ENCODE results near the gene G6PC3.
A peak's percentile ranks its signal among the peaks of the same experiment; 100 is the strongest.
"Not testable (repeated sequence)": the region's sequence is repeated elsewhere in the genome, so short reads cannot be mapped to it uniquely, and the experiment has no call there.

G6PC3 gene

GRCh38 chr17:44092051-44092450 lies 21.5 kb downstream of the G6PC3 start:
- Mint-ChIP-seq H3K4me3 (no peak overlapping the region), H3K9me3 (no peaks in the 10 kb centered on the region), H3K4me1 (peaks cover 11% of the 10 kb centered on the region), H3K27me3 (no peaks in the 10 kb centered on the region), H3K36me3 (ENCODE audit: insufficient read depth) (peaks cover 19% of the 10 kb centered on the region), H3K27ac (ENCODE audit: low read depth) (peak overlapping the region; percentile 47)
- DNase-seq (ENCODE audit: low spot score in 2 of 2) = no peak
- ATAC-seq (replicated peaks; ENCODE audit: extremely low read depth, poor library complexity, severe bottlenecking) = no peak

GRCh38 chr17:44093231-44093900 lies 22.8 kb downstream of the G6PC3 start:
- H3K27me3 Mint-ChIP-seq = no peaks in the 10 kb centered on the region
- H3K27ac Mint-ChIP-seq (ENCODE audit: low read depth) = no peak overlapping the region
- peaks cover 14% of the 10 kb centered on the region for H3K36me3 Mint-ChIP-seq (ENCODE audit: insufficient read depth)
- ATAC-seq (replicated peaks; ENCODE audit: extremely low read depth, poor library complexity, severe bottlenecking) = no peak
- DNase-seq (ENCODE audit: low spot score in 2 of 2) = no peak
- H3K4me1 Mint-ChIP-seq = peaks cover 10% of the 10 kb centered on the region
- H3K9me3 Mint-ChIP-seq = no peaks in the 10 kb centered on the region
- H3K4me3 Mint-ChIP-seq = no peak overlapping the region

- DNase-seq (ENCODE audit: low spot score in 2 of 2) = no peak
- Mint-ChIP-seq H3K4me3 (no peak overlapping the region), H3K9me3 (no peaks in the 10 kb centered on the region), H3K27ac (ENCODE audit: low read depth) (no peak overlapping the region), H3K27me3 (no peaks in the 10 kb centered on the region), H3K4me1 (peaks cover 7% of the 10 kb centered on the region), H3K36me3 (ENCODE audit: insufficient read depth) (peaks cover 14% of the 10 kb centered on the region)
- no peak for ATAC-seq (replicated peaks; ENCODE audit: extremely low read depth, poor library complexity, severe bottlenecking)
Measured at GRCh38 chr17:44094701-44095387, 24.3 kb downstream of the G6PC3 start.

- ATAC-seq (replicated peaks; ENCODE audit: extremely low read depth, poor library complexity, severe bottlenecking) = no peak
- Mint-ChIP-seq H3K36me3 (ENCODE audit: insufficient read depth) (peaks cover 13% of the 10 kb centered on the region), H3K27ac (ENCODE audit: low read depth) (peak overlapping the region; percentile 49), H3K9me3 (no peaks in the 10 kb centered on the region), H3K4me1 (peaks cover 7% of the 10 kb centered on the region), H3K27me3 (no peaks in the 10 kb centered on the region), H3K4me3 (no peak overlapping the region)
- no peak for DNase-seq (ENCODE audit: low spot score in 2 of 2)
Measured at GRCh38 chr17:44095388-44095646, 24.8 kb downstream of the G6PC3 start.

GRCh38 chr17:44095647-44096496 lies 25.3 kb downstream of the G6PC3 start:
- H3K36me3 Mint-ChIP-seq (ENCODE audit: insufficient read depth) = peaks cover 14% of the 10 kb centered on the region
- no peaks in the 10 kb centered on the region for H3K9me3 Mint-ChIP-seq
- no peaks in the 10 kb centered on the region for H3K27me3 Mint-ChIP-seq
- DNase-seq (ENCODE audit: low spot score in 2 of 2) = no peak
- H3K27ac Mint-ChIP-seq (ENCODE audit: low read depth) = peak overlapping the region; percentile 49
- peaks cover 7% of the 10 kb centered on the region for H3K4me1 Mint-ChIP-seq
- ATAC-seq (replicated peaks; ENCODE audit: extremely low read depth, poor library complexity, severe bottlenecking) = no peak
- no peak overlapping the region for H3K4me3 Mint-ChIP-seq

GRCh38 chr17:44097110-44097958 lies 26.8 kb downstream of the G6PC3 start:
- H3K4me1 Mint-ChIP-seq = peaks cover 7% of the 10 kb centered on the region
- no peak overlapping the region for H3K27ac Mint-ChIP-seq (ENCODE audit: low read depth)
- no peak for ATAC-seq (replicated peaks; ENCODE audit: extremely low read depth, poor library complexity, severe bottlenecking)
- H3K36me3 Mint-ChIP-seq (ENCODE audit: insufficient read depth) = peaks cover 10% of the 10 kb centered on the region
- no peaks in the 10 kb centered on the region for H3K27me3 Mint-ChIP-seq
- no peak overlapping the region for H3K4me3 Mint-ChIP-seq
- no peak for DNase-seq (ENCODE audit: low spot score in 2 of 2)
- H3K9me3 Mint-ChIP-seq = no peaks in the 10 kb centered on the region

- Mint-ChIP-seq H3K4me1 (peaks cover 21% of the 10 kb centered on the region), H3K36me3 (ENCODE audit: insufficient read depth) (peaks cover 16% of the 10 kb centered on the region)
- not testable (repeated sequence) for H3K27ac Mint-ChIP-seq (ENCODE audit: low read depth); H3K27me3 Mint-ChIP-seq; ATAC-seq (replicated peaks; ENCODE audit: extremely low read depth, poor library complexity, severe bottlenecking); H3K9me3 Mint-ChIP-seq; DNase-seq (ENCODE audit: low spot score in 2 of 2); H3K4me3 Mint-ChIP-seq
Measured at GRCh38 chr17:44101858-44102257, 31.3 kb downstream of the G6PC3 start.

DNA sequence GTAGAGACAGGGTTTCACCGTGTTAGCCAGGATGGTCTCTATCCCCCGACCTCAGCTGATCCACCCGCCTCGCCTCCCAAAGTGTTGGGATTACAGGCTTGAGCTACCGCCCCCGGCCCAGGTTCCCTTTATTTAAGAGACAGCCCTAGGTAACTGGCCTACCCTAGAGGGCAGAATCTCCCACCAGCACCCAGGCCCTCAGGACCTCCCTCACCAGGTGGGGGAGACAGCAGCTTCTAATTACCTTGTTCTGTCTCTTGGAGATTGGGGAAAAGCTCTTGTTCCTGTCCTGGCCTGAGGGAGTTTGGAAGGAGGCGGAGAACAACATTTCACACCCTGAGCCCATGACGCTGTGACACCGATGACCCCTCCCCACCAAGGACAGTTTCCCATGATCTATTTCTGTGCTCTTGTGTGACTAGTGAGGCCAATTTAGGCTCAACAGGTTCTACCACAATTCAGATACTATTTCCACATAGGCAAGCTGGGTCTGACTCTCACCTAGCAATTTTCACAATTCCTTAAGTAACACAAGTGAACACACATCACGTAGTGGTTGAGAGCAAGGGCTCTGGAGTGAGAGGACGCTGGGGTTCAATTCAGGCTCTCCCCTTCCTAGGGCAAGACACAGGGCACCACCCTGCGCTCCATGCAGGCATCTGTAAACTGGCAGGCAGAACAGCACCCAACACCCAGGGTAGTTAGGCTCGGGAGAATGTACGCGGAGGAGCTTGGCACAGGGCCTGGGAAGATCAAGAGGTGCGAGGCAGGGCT lies 32.5 kb downstream of the G6PC3 start:
- H3K4me3 Mint-ChIP-seq = no peak overlapping the region
- no peaks in the 10 kb centered on the region for H3K27me3 Mint-ChIP-seq
- ATAC-seq (replicated peaks; ENCODE audit: extremely low read depth, poor library complexity, severe bottlenecking) = no peak
- peak overlapping the region; percentile 14 for H3K27ac Mint-ChIP-seq (ENCODE audit: low read depth)
- DNase-seq (ENCODE audit: low spot score in 2 of 2) = no peak
- H3K4me1 Mint-ChIP-seq = peaks cover 24% of the 10 kb centered on the region
- H3K9me3 Mint-ChIP-seq = no peaks in the 10 kb centered on the region
- H3K36me3 Mint-ChIP-seq (ENCODE audit: insufficient read depth) = peaks cover 21% of the 10 kb centered on the region

DNA sequence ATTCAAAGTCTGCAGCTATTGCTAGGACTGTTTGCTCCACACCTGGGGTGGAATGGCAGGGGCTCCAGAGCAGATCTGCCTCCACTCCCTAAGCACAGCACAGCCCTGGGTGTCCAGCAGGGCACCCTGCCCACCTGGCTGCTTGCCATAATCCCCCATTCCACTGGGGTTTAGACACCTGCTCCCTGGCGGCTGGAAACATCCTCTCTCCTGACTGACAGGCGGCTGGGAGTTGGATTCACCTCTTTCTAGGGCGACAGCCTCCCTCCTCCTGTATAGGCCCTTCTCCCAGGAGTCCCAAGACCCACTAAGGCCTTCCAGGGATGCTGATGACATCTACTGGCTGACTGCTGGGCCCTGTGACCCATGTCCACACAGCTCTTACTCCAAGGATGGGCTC lies 34.9 kb downstream of the G6PC3 start:
- peaks cover 20% of the 10 kb centered on the region for H3K4me1 Mint-ChIP-seq
- no peaks in the 10 kb centered on the region for H3K27me3 Mint-ChIP-seq
- H3K27ac Mint-ChIP-seq (ENCODE audit: low read depth) = no peak overlapping the region
- H3K4me3 Mint-ChIP-seq = no peak overlapping the region
- no peaks in the 10 kb centered on the region for H3K9me3 Mint-ChIP-seq
- ATAC-seq (replicated peaks; ENCODE audit: extremely low read depth, poor library complexity, severe bottlenecking) = no peak
- no peak for DNase-seq (ENCODE audit: low spot score in 2 of 2)
- peaks cover 19% of the 10 kb centered on the region for H3K36me3 Mint-ChIP-seq (ENCODE audit: insufficient read depth)

GRCh38 chr17:44105941-44106340 lies 35.4 kb downstream of the G6PC3 start:
- Mint-ChIP-seq H3K4me1 (peaks cover 20% of the 10 kb centered on the region), H3K36me3 (ENCODE audit: insufficient read depth) (peaks cover 18% of the 10 kb centered on the region), H3K4me3 (no peak overlapping the region), H3K9me3 (no peaks in the 10 kb centered on the region), H3K27me3 (no peaks in the 10 kb centered on the region), H3K27ac (ENCODE audit: low read depth) (no peak overlapping the region)
- DNase-seq (ENCODE audit: low spot score in 2 of 2) (no peak), ATAC-seq (replicated peaks; ENCODE audit: extremely low read depth, poor library complexity, severe bottlenecking) (no peak)

DNA sequence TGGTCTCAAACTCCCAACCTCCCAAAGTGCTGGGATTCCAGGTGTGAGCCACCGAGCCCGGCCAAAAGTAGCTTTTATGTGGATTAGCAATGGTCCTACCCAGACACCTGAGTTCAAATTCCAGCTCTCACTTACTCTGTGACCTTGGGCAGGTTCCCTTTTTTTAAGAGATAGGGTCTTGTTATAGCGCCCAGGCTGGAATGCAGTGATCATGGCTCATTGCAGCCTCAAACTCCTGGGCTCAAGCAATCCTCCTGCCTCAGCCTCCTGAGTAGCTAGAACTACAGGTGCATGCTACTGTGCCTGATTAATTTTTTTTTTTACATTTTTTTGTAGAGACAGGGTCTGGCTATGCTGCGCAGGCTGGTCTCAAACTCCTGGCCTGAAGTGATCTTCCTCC lies 36.3 kb downstream of the G6PC3 start:
- DNase-seq (ENCODE audit: low spot score in 2 of 2) (no peak), ATAC-seq (replicated peaks; ENCODE audit: extremely low read depth, poor library complexity, severe bottlenecking) (no peak)
- Mint-ChIP-seq H3K36me3 (ENCODE audit: insufficient read depth) (peaks cover 17% of the 10 kb centered on the region), H3K9me3 (no peaks in the 10 kb centered on the region), H3K27me3 (no peaks in the 10 kb centered on the region), H3K4me3 (no peak overlapping the region), H3K4me1 (peaks cover 24% of the 10 kb centered on the region), H3K27ac (ENCODE audit: low read depth) (no peak overlapping the region)

Measured in central memory CD8-positive, alpha-beta T cell (primary cell).